GM18870 (cell line): Measurements from ENCODE around the gene PPP2R5E.
"Not testable (repeated sequence)": the region's sequence is repeated elsewhere in the genome, so short reads cannot be mapped to it uniquely, and the experiment has no call there.

Source experiments
- ATAC-seq: cut with Tn5 transposase; IDR thresholded peaks from one replicate; pipeline ENCODE4 v1.9.1; 2021; ENCODE audit warnings: moderate library complexity; ENCODE audit not compliant: unreplicated experiment

Gene PPP2R5E

DNA sequence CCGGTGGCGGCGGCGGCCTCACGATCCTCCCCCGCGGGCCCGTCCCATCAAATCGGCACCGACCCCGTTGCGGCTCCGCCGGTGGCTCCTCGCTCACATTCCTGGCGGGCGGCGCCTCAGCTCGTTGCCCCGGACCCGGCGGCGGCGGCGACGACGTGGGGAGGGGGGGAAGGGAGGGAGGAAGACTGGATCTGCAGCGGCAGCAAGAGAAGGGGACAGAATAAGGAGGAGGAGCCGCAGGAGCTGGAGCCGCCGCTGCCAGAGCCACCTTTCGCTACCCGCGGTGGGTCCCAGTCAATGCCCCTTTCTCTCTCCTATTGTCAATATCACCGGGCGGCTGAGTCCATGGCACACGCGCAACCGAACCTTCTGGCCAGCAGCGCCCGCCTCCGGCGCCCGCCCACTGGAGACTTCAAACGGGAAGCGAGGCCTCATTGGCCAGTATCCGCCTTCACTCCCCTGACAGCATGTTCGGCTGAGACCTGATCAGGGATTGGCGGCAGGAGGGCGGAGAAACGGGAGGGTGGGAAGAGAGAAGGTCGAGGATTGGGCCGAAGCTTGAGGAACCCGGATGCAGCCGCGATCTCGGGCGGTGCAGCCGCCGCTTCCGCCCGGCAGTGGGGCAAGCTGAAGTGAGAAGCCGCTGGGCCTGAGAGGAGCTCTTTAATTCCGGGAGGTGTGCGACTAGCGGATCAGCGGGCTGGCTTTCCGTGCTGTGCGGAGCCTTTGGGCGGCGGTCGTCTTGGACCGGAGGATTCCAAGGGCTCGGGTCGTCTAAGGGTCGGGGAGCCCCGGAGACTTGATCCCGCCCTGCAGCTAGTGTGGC is at the start of gene PPP2R5E:
TSS of gene PPP2R5E (minus strand) at position 378 of the 826 bp plus-strand sequence. CDS start 3,692 bp downstream, outside the sequence.
- peak; percentile 95 for ATAC-seq

DNA sequence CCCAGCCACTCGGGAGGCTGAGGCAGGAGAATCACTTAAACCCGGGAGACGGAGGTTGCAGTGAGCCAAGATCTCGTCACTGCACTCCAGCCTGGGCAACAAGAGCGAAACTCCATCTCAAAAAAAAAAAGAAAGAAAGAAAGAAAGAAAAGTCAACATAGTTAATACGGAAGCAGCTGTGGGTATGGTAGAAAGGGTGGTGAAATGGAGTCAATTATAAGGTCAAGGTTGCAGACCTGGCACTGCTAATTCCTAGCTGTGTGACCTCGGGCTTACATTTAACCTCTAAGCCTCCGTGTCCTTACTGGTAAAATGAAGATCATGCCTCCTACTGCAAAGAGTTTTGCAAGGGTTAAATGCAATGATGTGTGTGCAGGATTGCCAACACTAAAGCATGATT is 39.9 kb upstream of the PPP2R5E start:
- ATAC-seq: not testable (repeated sequence)

DNA sequence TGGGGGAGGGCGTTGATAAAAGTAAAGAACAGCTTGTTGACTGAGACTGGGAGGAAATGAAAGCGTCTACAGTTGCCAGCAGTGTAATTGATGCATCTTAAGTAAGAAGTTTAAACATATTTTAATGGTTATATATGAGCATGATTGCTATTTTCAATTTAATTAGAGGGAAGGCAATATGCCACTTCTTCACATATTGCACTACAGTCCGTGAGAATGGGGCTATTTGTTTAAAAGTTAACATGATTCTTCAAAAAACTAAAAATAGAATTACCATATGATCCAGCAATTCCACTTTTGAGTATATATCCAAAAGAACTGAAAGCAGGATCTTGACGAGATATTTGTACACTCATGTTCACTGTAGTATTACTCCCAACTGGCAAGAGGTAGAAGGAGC is 38.3 kb upstream of the PPP2R5E start:
- ATAC-seq: no peak

- no peak for ATAC-seq
Observed at GRCh38 chr14:63578300-63578699, 35.1 kb upstream of the PPP2R5E start.

GRCh38 chr14:63573581-63573980 is 30.4 kb upstream of the PPP2R5E start:
- no peak for ATAC-seq

DNA sequence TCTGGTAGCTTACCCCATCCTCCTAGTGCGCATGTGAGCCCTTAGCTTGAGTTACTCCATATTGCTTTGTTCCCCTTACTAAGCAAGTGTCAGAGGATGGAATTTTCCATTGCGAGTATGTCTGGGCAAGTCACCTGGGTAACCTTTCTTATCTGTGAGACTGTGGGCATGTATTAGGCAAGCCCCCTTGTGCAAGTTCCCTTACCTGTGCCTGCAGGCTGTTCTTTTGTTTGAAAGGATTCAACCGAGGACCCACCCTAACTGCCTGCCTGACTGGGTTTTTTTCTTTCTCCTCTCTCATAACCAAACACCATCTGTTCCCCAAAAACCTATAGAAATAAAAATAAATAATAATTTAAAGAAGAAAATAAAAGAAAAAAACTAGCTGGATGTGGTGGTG is 22.3 kb upstream of the PPP2R5E start:
- ATAC-seq: no peak

DNA sequence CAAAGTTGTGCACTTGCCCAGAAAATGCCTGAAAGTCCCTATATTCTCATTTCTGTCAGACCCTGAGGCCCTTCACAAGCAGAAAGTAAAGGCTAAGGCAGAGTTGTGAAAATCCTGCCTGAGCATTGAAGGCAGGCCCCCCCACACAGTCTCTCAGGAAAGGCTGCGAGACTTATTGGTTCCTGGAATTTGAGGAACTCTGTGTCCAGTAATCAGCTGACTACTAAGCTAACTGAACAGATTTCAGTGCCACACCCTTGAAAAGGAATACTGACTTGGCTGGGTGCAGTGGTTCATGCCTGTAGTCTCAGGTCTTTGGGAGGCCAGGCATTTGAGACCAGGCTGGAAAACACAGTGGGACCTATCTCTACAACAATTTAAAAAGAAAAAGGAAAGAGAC is 21.1 kb upstream of the PPP2R5E start:
- ATAC-seq: no peak

- ATAC-seq: no peak
Observed at GRCh38 chr14:63563370-63564026, 20.3 kb upstream of the PPP2R5E start.

- no peak for ATAC-seq
Observed at GRCh38 chr14:63562405-63562804, 19.2 kb upstream of the PPP2R5E start.

DNA sequence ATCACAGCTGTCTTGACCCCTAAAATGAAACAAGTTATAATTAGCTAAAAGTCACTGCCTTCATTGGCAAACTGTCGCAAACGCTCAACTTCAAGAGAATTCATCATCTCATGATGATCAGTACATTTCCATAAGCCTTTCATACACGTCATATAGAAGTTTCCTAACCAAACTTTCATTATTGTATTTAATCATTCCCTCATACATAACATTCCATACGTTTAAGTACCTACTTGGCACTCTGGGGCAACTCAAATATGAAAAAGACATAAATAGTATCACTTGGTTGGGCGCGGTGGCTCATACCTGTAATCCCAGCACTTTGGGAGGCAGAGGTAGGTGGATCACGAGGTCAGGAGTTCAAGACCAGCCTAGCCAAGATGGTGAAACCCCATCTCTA is 12.4 kb upstream of the PPP2R5E start:
- no peak for ATAC-seq

DNA sequence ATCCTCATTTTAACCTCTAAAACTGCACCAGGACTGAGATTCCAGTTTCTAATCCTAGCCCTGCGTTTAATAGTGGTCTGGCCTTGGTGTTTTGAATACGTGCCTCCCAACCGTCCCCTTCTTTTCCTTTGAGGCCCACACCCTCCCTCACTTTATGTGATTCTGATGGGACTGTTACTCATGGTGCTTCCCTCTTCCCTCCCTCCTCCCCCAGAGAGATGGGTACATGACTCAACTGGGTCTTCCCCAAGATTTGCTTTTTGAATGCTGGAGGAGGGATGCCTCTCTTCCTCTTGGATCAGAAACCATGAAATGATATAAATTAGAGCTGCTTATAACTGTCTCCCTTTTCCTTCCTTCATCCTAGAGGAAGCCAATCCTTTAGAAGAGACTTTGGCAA is 8.2 kb upstream of the PPP2R5E start:
- ATAC-seq: no peak

DNA sequence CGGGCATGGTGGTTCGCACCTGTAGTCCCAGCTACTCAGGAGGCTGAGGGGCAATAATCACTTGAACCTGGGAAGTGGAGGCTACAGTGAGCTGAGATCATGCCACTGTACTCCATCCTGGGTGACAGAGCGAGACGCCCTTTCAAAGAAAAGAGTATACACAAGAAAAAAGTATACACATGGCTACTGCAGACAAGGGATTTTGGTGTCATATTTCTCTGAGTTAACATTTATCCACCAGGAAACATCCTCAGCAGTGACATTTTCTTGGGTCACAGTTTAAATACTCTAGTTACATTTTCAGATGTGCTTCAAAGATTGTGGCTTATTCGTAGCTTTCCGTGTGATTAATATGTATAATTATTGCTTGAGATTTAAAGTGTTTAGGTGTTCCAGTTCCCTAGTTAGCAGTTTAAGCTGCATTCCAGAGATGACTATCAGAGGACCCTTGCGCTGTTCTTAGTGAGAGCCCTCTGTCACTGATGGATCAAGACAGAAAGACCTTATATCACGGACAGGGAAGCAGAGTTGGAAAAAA is 4.7 kb upstream of the PPP2R5E start:
- no peak for ATAC-seq

- ATAC-seq: no peak
Observed at GRCh38 chr14:63545431-63545830, 2.3 kb upstream of the PPP2R5E start.

DNA sequence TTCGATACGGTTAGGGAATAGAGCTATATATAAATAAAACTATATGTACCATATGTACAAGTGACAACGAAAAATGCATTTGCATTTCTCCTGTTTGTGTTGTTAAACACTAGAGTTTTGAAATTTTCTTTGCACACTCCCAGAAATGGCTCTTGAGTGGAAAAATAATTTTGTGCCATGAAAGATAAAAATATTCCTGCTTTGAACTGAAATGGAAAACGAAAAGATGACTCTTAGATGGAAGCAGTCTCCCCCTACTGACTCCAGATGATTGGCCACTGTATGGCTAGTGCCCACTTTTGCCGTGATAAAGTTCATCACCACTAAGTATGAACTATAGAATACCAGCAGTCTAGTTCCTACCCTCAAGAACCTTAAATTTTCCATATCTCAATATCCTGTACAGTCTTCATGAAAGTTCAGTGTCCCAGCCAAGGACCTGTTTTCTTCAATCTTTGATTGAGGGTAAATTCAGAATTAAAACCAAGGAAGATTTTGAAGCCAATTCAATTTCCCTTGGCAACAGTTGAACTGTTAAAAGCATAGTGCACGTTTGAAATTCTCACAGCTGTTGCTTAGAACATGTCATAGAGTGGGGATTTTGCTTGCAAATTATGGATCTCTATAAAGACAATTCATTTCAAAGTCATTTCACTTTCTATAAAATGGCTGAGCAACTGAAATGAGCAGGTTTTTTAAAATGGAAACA is 1.6 kb upstream of the PPP2R5E start:
- ATAC-seq: no peak

DNA sequence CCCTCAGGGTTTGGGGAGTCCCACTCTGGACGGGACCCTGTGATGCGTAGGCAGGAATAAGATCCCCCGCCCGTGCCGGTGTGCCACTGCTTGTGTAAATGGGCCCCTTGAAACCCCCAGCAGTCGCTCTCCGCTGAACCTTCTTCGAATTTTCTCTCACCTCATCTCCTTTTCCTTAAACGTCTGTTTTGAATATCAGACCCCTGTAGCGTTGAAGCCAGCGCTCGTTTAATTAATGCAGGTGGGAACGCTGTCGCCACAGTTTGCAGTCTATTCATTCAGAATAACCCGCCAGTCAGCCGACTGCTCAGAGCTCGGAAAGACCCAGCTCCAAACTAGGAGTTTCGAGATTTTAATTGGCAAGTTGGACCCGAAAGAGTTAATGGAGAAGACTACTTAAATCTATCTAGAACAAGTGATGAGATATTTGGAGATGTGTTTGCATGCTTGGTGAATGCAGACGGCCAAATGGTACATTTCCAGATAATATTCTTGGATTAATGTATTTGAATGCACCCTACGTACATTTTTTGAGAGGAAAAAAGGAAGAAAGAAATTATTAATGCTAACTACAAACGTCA is 739 bp upstream of the PPP2R5E start:
- peak; percentile 15 for ATAC-seq

- no peak for ATAC-seq
Observed at GRCh38 chr14:63542231-63542999, 762 bp downstream of the PPP2R5E start.

DNA sequence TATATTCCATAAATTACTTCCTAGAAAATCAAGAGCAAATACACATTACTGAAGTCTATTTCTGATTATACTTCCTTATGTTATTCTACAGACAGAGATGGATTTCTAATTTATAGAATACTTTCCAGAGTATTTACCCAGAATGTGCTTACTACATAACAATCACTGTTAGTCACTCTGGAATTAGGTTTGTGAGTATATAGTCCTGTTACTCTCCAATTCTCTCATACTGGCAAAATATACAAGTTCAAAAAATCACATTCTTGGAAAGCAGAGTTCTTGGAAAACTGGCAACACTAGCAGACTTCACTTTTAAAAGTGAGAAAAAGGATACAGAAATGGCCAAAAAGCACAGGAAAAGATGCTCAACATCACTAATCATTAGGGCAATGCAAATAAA is 7.3 kb downstream of the PPP2R5E start:
- no peak for ATAC-seq

GRCh38 chr14:63533474-63533873 is 9.7 kb downstream of the PPP2R5E start:
- no peak for ATAC-seq

- ATAC-seq: no peak
Observed at GRCh38 chr14:63524537-63525155, 18.5 kb downstream of the PPP2R5E start.
